Neural crest cell (in vitro differentiated cells): ENCODE data around the gene NECTIN1. TPM values are rescaled to one million over a fixed set of nuclear protein-coding genes. Genes with fewer than 3 reads are reported as not detected.

Experiments used
- DNase-seq: peaks from one replicate; pipeline ENCODE4 v3.0.0; 2021; ENCODE audit warnings: low read depth, mixed read lengths, low spot score
- H3K27ac Mint-ChIP-seq: one replicate; pipeline ENCODE4 v1.8.0; 2021; ENCODE audit warnings: mild to moderate bottlenecking, mixed read lengths; ENCODE audit not compliant: unreplicated experiment
- H3K27me3 Mint-ChIP-seq: 2 replicates; pipeline ENCODE4 v1.8.0; 2021; ENCODE audit warnings: low read depth, mild to moderate bottlenecking, mixed read lengths
- H3K36me3 Mint-ChIP-seq: 2 replicates; pipeline ENCODE4 v1.8.0; 2021; ENCODE audit warnings: low read depth, mild to moderate bottlenecking, mixed read lengths
- H3K4me1 Mint-ChIP-seq: 2 replicates; pipeline ENCODE4 v1.8.0; 2021; ENCODE audit warnings: mixed read lengths
- H3K4me3 Mint-ChIP-seq: one replicate; pipeline ENCODE4 v1.8.0; 2021; ENCODE audit warnings: mild to moderate bottlenecking, mixed read lengths
- H3K9me3 Mint-ChIP-seq: 2 replicates; pipeline ENCODE4 v1.8.0; 2021; ENCODE audit warnings: mixed read lengths
- CTCF ChIP-seq: fragments of 200-600 bp; sonication (generic); conservative IDR thresholded peaks from 2 replicates; pipeline ENCODE4 v1.5.0; 2021; ENCODE audit warnings: antibody characterized with exemption, mild to moderate bottlenecking
- total RNA-seq: library from RNA; stranded (reverse); gene quantifications from 2 replicates; pipeline ENCODE4 v1.2.1, GENCODE V29; 2021

Gene NECTIN1
- total RNA-seq, 1 donor from 2014 or later, result 49.2 TPM

GRCh38 chr11:119691701-119692539 lies 37.1 kb downstream of the NECTIN1 start:
- Mint-ChIP-seq H3K9me3 (no peaks in the 10 kb centered on the region), H3K4me3 (no peak overlapping the region), H3K27ac (peak overlapping the region; percentile 78), H3K27me3 (no peaks in the 10 kb centered on the region), H3K4me1 (peaks cover 46% of the 10 kb centered on the region), H3K36me3 (no peaks in the 10 kb centered on the region)
- no peak for DNase-seq
- no peak for TF ChIP-seq CTCF

- TF ChIP-seq CTCF, result peak; percentile 31
- H3K27ac Mint-ChIP-seq, result peak overlapping the region; percentile 75
- H3K4me1 Mint-ChIP-seq, result peaks cover 51% of the 10 kb centered on the region
- H3K9me3 Mint-ChIP-seq, result no peaks in the 10 kb centered on the region
- no peaks in the 10 kb centered on the region for H3K27me3 Mint-ChIP-seq
- no peaks in the 10 kb centered on the region for H3K36me3 Mint-ChIP-seq
- no peak for DNase-seq
- no peak overlapping the region for H3K4me3 Mint-ChIP-seq
Measured at GRCh38 chr11:119691020-119691666, 37.9 kb downstream of the NECTIN1 start.

- Mint-ChIP-seq H3K27me3 (no peaks in the 10 kb centered on the region), H3K4me1 (peaks cover 58% of the 10 kb centered on the region), H3K9me3 (no peaks in the 10 kb centered on the region), H3K36me3 (no peaks in the 10 kb centered on the region), H3K27ac (no peak overlapping the region), H3K4me3 (no peak overlapping the region)
- no peak for DNase-seq
- no peak for TF ChIP-seq CTCF
Measured at GRCh38 chr11:119689302-119689701, 39.7 kb downstream of the NECTIN1 start.

GRCh38 chr11:119688356-119688755 lies 40.6 kb downstream of the NECTIN1 start:
- DNase-seq, result no peak
- H3K36me3 Mint-ChIP-seq, result no peaks in the 10 kb centered on the region
- H3K27me3 Mint-ChIP-seq, result no peaks in the 10 kb centered on the region
- peaks cover 58% of the 10 kb centered on the region for H3K4me1 Mint-ChIP-seq
- H3K27ac Mint-ChIP-seq, result peak overlapping the region; percentile 69
- no peak for TF ChIP-seq CTCF
- H3K4me3 Mint-ChIP-seq, result no peak overlapping the region
- H3K9me3 Mint-ChIP-seq, result no peaks in the 10 kb centered on the region

GRCh38 chr11:119687373-119688046 lies 41.5 kb downstream of the NECTIN1 start:
- Mint-ChIP-seq H3K4me3 (no peak overlapping the region), H3K36me3 (no peaks in the 10 kb centered on the region), H3K27ac (peak overlapping the region; percentile 21), H3K27me3 (no peaks in the 10 kb centered on the region), H3K4me1 (peaks cover 49% of the 10 kb centered on the region), H3K9me3 (no peaks in the 10 kb centered on the region)
- TF ChIP-seq CTCF, result no peak
- DNase-seq, result no peak
